Transverse colon (tissue), 4 donors: ENCODE data around the gene CORO2B. TPM values are rescaled to one million over a fixed set of nuclear protein-coding genes. Genes with fewer than 3 reads are reported as not detected.

Experiments
- DNase-seq: peaks from one replicate; pipeline ENCODE4 v3.0.0-alpha.2; 2019
- H3K27ac ChIP-seq, 4 donors: fragments of 200-600 bp; sonication (generic); 2 replicates each; pipeline ENCODE4 v1.5.1; 2016 to 2018; ENCODE audit warnings: inconsistent platforms in 4 of 4
- H3K27me3 ChIP-seq: fragments of 200-600 bp; sonication (generic); 2 replicates; pipeline ENCODE4 v1.5.1; 2017; ENCODE audit warnings: inconsistent platforms
- H3K36me3 ChIP-seq, 4 donors: fragments of 200-600 bp; sonication (generic); 2 replicates each; pipeline ENCODE4 v1.5.1; 2017 to 2019; ENCODE audit warnings: inconsistent platforms in 4 of 4
- H3K4me1 ChIP-seq, 4 donors: fragments of 200-600 bp; sonication (generic); 2 replicates each; pipeline ENCODE4 v1.5.1; 2017 to 2020; ENCODE audit warnings: inconsistent platforms in 4 of 4
- H3K4me3 ChIP-seq, 4 donors: fragments of 200-600 bp; sonication (generic); 1 replicate in 1 of 4; 2 replicates in 3 of 4; pipeline versions ENCODE4 v1.5.1 to v1.6.1; 2017 to 2019; ENCODE audit warnings: inconsistent platforms in 4 of 4
- H3K9me3 ChIP-seq, 2 donors: fragments of 200-600 bp; sonication (generic); 2 replicates each; pipeline ENCODE4 v1.5.1; 2017 to 2019; ENCODE audit warnings: inconsistent platforms in 2 of 2
- CTCF ChIP-seq, 5 experiments: fragments of 200-600 bp in 3 of 5; fragments of 450-650 bp in 2 of 5; sonication (generic) in 3 of 5; IDR thresholded peaks; 1 replicate in 2 of 5; 2 replicates in 3 of 5; pipeline ENCODE4 v1.5.1; 2016 to 2017; ENCODE audit warnings: antibody characterized with exemption in 5 of 5, inconsistent platforms in 3 of 5, mild to moderate bottlenecking in 2 of 5, moderate library complexity in 1 of 5
- EP300 ChIP-seq: sonication (generic); formaldehyde crosslinking; IDR thresholded peaks from one replicate; pipeline ENCODE4 v1.6.1; 2017; ENCODE audit warnings: antibody characterized with exemption, low read depth
- POLR2A ChIP-seq: fragments of 450-650 bp; IDR thresholded peaks from one replicate; pipeline ENCODE4 v1.6.1; 2016; ENCODE audit warnings: antibody characterized with exemption, mild to moderate bottlenecking, moderate library complexity
- POLR2AphosphoS5 ChIP-seq, 3 donors: sonication (generic); formaldehyde crosslinking; IDR thresholded peaks; one replicate each; pipeline ENCODE4 v1.6.1; 2016; ENCODE audit warnings: antibody characterized with exemption in 3 of 3
- WGBS, 2 donors: methylation state at CpG; one replicate each; pipeline ENCODE4 v1.1.5; 2018; ENCODE audit warnings: low coverage in 1 of 2; 5-methylcytosine and 5-hydroxymethylcytosine counted together
- in situ Hi-C, 4 donors: fragments of 200-750 bp; cut with MboI; loops; one replicate each; pipeline versions ENCODE4 v1.15.0 to v1.15.1; 2017; ENCODE audit warnings: low sequenced_read_pairs in 3 of 4, low pct_ligation_motif_present in 1 of 4, low pct_unique_long_range_greater_than_20kb in 1 of 4
- intact Hi-C: fragments of 100-400 bp; cut with DNase I; formaldehyde crosslinking; loops from one replicate; pipeline ENCODE4 v1.15.1; 2023; ENCODE audit warnings: low total_unique reads
- total RNA-seq, 4 donors: library from RNA; depleted of rRNA; stranded (reverse); fragments of >200 nt; gene quantifications; one replicate each; pipeline ENCODE4 v1.1.0, GENCODE V29; 2016

Gene CORO2B
- total RNA-seq, 4 donors from 2014 or later = 0.40 to 2.2 (median 2.0) TPM

GRCh38 chr15:68609629-68610028 lies 30.8 kb downstream of the CORO2B start:
- intact Hi-C loops = no loop called here
- H3K4me1 ChIP-seq = peaks cover 0 to 7% (median 1%) of the 10 kb centered on the region in 4 donors
- DNase-seq = peak; percentile 14
- 81% methylated on average over 7 of the region's 7 CpGs; no CpG with 5 or more reads in 1 of the 2 donors for WGBS, 2 donors
- TF ChIP-seq EP300 = no peak
- TF ChIP-seq POLR2AphosphoS5 (IDR thresholded peaks at IDR 0.05) = no peak
- TF ChIP-seq POLR2A = no peak
- no peak for TF ChIP-seq CTCF (IDR thresholded peaks at IDR 0.05)
- no peaks in the 10 kb centered on the region for H3K36me3 ChIP-seq
- no peak overlapping the region for H3K4me3 ChIP-seq
- H3K27me3 ChIP-seq = no peaks in the 10 kb centered on the region
- no peaks in the 10 kb centered on the region for H3K9me3 ChIP-seq
- H3K27ac ChIP-seq = peak overlapping the region in 3 of 4 donors; percentile 27 to 55 (median 55)
- in situ Hi-C loops = no loop called here

- H3K27ac ChIP-seq = no peak overlapping the region
- DNase-seq = no peak
- in situ Hi-C loops = no loop called here
- WGBS, 2 donors = 76 to 80% methylated on average over 7 to 8 of the region's 8 CpGs
- H3K27me3 ChIP-seq = no peaks in the 10 kb centered on the region
- H3K36me3 ChIP-seq = no peaks in the 10 kb centered on the region
- H3K4me1 ChIP-seq = peaks cover 0 to 7% (median 1%) of the 10 kb centered on the region in 4 donors
- intact Hi-C loops = no loop called here
- TF ChIP-seq POLR2A = no peak
- TF ChIP-seq CTCF (IDR thresholded peaks at IDR 0.05) = no peak
- no peak for TF ChIP-seq POLR2AphosphoS5 (IDR thresholded peaks at IDR 0.05)
- no peak for TF ChIP-seq EP300
- no peaks in the 10 kb centered on the region for H3K9me3 ChIP-seq
- no peak overlapping the region for H3K4me3 ChIP-seq
Measured at GRCh38 chr15:68610825-68611224, 32.0 kb downstream of the CORO2B start.

GRCh38 chr15:68612503-68612902 lies 33.7 kb downstream of the CORO2B start:
- in situ Hi-C loops (no loop called here), intact Hi-C loops (no loop called here)
- Histone ChIP-seq H3K9me3 (no peaks in the 10 kb centered on the region), H3K27ac (no peak overlapping the region), H3K4me3 (no peak overlapping the region), H3K4me1 (peaks cover 0 to 2% (median 0%) of the 10 kb centered on the region in 4 donors), H3K36me3 (no peaks in the 10 kb centered on the region), H3K27me3 (no peaks in the 10 kb centered on the region)
- WGBS, 2 donors = 96% methylated on average over 3 of the region's 3 CpGs; no CpG with 5 or more reads in 1 of the 2 donors
- TF ChIP-seq CTCF (IDR thresholded peaks at IDR 0.05) (no peak), POLR2A (no peak), POLR2AphosphoS5 (IDR thresholded peaks at IDR 0.05) (no peak), EP300 (no peak)
- DNase-seq = no peak

DNA sequence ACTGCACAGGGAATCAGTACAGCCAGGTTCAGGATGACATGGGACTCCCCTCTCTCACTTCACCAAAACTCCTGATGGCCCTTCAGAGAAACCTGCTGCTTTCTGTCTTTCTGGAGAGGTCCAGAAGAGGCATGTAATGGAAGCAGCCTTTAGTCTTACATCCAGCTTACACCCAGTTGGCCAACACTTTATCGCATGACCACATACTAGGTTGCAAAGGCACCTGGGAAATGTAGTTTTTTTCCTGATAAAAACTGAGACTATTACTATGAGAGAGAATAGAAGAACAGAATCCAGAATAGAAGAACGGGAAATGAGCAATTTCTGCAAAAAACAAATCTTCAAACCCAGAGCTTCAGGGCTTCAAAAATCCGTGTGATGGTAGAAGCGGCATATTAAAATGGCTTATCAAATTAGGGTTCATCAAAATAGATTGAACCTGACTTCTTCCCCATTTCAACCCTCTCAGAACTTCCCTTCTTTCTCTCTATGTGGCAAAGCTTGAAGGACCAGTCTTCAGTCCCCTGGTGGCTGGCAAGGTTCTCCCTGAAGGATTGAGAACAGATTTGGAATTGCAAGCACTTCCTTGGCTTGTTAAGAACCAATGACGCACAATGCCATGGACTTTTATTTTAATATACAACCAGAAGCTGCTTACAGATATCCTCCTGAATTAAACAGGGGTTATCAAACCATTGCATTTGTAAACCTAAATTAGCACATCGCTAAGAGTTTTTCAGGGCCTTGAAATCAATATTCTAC lies 34.4 kb downstream of the CORO2B start:
- TF ChIP-seq POLR2A = no peak
- TF ChIP-seq CTCF (IDR thresholded peaks at IDR 0.05) = no peak
- TF ChIP-seq POLR2AphosphoS5 (IDR thresholded peaks at IDR 0.05) = no peak
- TF ChIP-seq EP300 = no peak
- 76 to 86% methylated on average over 4 to 6 of the region's 6 CpGs for WGBS, 2 donors
- H3K27me3 ChIP-seq = no peaks in the 10 kb centered on the region
- DNase-seq = no peak
- in situ Hi-C loops = no loop called here
- H3K4me1 ChIP-seq = peaks cover 0 to 1% (median 0%) of the 10 kb centered on the region in 4 donors
- intact Hi-C loops = no loop called here
- no peaks in the 10 kb centered on the region for H3K36me3 ChIP-seq
- H3K9me3 ChIP-seq = no peaks in the 10 kb centered on the region
- H3K27ac ChIP-seq = no peak overlapping the region
- no peak overlapping the region for H3K4me3 ChIP-seq
